NOMO-1 treated with dmso at 0.1 percent for 144 hours (cell line): ENCODE data around the gene ZNF491.
"Not testable (repeated sequence)": the region's sequence is repeated elsewhere in the genome, so short reads cannot be mapped to it uniquely, and the experiment has no call there.

Experiments
- DNase-seq: peaks from one replicate; lab custom pipeline; 2025; ENCODE audit not compliant: unreplicated experiment; lab: John Stamatoyannopoulos, UW

ZNF491 gene

DNA sequence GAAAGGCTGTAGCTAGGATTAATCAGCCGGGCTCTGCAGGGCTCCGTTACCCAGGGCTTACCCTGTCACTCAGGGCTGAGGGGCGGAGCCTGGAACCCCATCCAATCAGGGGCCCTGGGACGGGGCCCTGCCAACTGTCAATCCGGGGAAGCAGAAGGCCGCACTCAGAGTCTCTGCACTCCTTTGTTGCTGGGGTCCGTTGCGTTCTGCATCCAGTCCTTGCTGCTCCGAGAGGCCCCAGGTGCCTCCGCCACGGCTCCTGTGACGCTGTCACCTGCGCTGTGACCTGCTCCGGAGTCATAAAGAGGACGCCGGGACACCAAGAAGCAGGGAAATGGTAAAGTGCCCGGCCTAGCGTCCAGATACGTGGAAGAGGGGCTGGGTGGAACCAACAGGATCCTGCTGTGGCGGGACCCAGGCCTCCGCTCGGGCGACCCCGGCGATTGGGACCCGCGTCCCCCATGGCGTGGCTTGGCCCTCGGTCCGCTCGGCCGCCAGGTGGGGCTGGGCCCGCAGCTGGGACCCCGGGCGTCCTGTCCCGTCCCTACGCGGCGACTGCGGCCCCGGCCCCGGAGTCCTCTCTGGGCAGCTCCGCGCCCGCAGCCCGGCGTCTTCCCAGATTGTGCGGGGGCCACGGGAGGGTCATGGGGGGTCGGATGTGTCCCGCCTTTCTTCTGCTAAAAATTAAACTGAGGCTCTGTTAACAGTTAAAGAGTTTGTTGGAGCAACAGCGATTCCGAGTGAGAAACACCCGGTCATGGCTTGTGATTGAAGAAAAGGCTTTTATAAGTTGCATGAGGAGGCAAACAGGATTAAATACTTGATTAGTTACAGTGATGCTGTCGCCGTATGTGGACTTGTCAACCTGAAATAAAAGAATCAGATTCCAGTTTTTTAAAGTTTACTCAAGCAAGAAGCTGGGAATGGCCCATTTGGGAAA lies at the start of gene ZNF491:
Gene ZNF491 (plus strand): TSS at position 133 of the 940 bp plus-strand sequence. CDS start 7,431 bp downstream, outside the sequence.
- DNase-seq, result peak; percentile 39

DNA sequence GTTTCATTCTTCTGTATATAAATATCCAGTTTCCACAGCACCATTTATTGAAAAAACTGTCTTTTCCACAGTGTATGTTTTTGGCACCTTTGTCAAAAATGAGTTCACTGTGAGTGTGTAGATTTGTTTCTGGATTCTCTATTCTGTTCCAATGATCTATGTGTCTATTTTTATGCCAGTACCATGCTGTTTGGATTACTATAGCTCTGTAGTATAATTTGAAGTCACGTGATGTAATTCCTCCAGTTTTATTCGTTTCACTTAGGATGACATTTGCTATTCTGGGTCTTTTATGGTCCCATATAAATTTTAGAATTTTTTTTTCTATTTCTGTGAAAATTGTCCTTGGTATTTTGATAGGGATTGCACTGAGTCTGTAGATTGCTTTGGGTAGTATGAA lies 48.6 kb upstream of the ZNF491 start:
- DNase-seq, result no peak

DNA sequence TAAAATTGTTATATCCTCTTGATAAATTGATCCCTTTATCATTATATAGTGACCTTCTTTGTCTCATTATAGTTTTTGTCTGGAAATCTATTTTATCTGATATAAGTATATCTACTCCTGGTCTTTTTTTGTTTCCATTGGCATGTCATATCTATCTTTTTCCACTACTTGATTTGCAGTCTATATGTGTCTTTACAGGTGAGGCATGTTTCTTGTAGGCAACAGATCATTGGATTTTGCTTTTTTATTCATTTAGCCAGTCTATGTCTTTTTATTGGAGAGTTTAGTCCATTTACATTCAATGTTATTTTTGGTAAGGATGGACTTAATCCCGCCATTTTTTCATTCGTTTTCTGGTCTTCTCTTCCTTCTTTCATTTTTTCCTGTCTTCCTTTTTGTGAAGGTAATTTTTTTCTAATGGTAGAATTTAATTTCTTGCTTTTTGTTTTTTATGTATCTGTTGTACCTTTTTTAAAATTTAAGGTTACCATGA lies 46.0 kb upstream of the ZNF491 start:
- DNase-seq, result no peak

DNA sequence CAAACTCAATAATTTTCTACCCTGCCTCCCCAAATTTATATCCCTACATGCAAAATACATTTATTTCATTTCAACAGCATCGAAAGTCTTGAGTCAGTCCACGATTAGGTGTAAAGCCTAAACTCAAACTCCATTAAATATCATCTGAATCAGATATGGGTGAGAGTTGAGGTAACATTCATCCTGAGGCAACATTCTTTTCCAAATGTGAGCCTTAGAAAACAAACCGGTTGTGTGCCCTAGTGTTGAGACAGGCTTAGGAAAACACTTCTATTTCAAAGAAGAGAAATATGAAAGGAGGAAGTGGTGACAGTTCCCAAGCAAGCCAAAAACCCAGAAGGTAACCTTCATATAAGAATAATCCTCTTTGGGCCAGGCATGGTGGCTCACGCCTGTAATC lies 43.7 kb upstream of the ZNF491 start:
- DNase-seq, result no peak

DNA sequence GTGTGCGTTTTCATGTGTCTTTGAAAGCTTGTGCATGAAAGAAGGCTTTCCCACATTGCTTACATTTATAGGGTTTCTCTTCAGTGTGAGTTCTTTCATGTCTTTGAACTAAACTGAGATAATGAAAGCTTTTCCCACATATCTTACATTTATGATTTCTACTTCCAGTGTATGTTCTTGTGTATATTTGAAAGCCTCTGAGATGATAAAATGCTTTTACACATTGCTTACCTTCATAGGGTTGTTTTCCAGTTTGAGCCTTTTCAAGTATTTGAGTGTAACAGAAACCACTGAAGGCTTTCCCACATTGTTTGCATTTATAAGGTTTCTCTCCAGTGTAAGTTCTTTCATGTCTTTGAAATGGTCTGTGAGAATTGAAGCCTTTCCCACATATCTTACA lies 41.4 kb upstream of the ZNF491 start:
- DNase-seq, result no peak

DNA sequence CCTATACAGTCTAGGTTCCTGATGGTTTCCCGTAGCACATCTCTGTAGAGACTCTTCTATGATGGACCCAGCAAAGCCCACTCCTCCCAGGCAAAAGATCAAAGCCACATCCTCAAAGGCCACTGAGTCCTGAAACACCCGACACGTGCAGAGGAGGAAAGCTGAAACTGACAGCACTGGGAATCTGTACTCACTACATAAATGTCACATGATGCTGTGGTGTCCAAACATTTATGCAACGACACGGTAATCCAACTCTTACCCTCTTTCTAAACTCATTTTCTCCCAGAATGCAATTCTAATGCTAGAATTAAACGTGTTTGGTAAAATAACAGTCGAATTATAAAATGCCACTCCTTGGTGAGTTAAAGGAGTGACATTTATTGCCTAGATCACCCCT lies 38.5 kb upstream of the ZNF491 start:
- no peak for DNase-seq

DNA sequence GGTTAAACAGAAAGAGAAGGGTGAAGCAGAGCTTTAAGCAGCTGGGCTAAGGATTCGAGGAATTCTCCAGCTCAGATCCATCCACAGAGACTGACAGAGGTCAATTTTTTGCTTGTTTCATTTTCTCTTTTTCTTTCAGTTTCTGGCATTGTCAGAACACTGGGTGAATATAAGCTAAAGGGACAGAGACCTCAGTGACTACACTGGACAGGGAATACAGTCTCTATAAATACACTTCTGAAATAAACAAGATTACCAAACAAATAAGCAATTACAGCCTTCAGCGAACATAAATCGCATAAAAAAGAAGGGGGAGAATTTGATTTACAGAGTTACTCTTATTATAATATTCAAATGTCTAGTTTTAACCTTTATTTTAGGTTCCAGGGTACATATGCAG lies 35.2 kb upstream of the ZNF491 start:
- no peak for DNase-seq

DNA sequence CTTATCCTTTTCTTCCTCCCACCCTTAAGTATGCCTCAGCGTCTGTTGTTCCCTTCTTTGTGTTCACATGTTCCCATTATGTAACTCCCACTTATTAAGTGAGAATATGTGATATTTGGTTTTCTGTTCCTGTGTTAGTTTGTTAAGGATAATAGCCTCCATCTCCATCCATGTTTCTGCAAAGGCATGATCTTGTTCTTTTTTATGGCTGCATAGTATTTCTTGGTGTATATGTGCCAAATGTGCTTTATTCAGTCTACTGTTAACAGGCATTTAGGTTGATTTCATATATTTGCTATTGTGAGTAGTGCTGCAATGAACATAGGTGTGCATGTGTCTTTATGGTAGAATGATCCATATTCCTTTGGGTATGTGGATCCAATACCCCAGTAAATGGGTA lies 34.7 kb upstream of the ZNF491 start:
- DNase-seq, result no peak

DNA sequence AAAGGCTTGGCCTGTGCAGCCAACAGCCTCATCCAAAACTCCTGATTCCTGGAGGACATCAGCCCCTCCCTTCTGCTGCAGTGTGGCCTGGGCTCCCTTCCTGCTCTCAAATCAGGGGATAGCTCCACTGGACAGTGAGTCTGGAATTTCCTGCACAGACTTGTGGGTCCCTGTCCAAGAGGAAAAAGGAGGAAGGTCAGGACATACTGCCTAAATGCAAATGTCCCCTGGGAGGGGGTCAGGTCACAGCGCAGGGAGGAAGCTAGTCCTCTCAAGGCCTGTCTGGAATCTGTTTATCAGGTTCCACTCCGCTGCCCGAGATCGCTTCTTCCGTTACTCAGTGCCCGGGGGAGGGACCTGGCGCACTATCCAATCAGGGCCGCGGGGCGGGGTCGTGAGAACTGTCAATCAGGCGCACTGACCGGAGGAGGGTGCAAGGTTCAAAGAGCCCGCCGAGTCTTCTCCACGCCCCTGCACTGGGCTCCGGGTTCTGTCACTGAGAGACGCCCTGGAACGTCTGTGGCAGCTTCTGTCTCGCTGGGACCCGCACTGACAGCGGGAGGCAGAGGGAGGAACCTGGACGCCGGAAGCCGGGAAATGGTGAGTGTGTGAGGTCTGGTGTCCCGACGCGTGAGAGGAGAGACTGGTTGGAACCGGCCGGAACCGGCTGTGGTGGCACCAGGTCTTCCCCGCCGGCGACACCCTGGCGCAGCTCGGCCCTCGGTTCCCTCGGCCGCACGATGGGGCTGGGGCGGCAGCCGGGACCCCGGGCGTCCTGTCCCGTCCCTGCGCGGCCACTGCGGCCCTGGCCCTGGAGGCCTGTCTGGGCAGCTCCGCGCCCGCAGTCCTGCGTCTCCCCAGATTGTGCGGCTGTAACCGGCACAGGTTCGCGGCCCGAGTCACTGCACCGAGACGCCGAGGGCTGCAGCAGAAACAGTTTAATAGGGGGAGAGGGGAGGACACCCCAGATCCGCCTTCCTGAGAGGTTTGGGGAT lies 31.4 kb upstream of the ZNF491 start, which contains the start of gene ZNF441:
Gene ZNF441 (plus strand): TSS at position 404 of the 995 bp plus-strand sequence. CDS start 194 bp downstream, at position 598.
- peak; percentile 87 for DNase-seq

DNA sequence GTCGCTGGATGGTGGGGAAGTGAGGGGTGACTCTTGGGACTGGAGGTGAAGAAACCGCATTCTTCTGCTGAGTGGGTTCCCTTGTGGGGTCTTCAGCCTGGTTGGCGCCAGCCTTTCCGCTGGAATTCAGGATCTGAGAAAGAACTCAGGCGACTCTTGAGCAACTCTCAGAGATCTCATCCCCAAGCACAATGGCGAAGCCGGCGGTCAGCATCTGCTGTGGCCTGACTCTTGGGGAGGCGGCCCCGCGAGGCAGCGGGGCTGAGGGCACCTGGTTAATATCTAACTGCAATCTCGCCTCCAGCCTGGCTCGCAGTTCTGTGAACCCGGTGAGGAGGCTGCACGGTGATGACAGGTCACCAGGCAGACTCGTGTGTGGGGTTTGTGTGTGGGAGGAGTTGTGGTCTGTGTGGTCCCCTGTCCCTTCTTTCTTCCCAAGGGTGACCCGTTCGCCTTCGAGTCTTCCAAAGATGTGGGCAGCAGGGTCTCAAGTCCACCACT lies 30.6 kb upstream of the ZNF491 start:
- DNase-seq, result no peak

DNA sequence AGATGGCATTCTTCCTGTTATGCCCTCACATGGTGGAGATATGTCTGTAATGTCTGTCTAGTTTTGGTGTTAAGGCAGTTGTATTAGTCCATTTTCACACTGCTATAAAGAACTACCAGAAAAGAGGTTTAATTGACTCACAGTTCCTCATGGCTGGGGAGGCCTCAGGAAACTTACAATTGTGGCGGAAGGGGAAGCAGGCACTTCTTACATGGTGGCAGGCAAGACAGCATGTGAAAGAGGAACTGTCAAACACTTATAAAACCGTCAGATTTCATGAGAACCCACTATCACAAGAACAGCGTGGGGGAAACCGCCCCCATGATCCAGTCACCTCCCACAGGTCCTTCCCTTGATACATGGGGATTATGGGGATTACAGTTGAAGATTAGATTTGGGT lies 28.3 kb upstream of the ZNF491 start:
- DNase-seq, result no peak

DNA sequence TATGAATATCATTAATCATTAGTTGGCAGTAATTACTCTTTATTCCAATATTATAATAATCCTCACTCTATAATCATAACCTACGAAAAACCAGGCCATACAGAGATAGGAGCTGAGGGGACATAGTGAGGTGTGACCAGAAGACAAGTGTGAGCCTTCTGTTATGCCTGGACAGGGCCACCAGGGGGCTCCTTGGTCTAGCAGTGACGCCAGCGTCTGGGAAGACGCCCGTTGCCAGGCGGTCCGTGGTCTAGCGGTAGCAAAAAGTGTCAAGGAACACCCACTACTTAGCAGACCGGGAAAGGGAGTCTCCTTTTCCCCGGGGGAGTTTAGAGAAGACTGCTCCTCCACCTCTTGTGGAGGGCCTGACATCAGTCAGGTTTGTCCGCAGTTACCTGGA lies 26.8 kb upstream of the ZNF491 start:
- not testable (repeated sequence) for DNase-seq

DNA sequence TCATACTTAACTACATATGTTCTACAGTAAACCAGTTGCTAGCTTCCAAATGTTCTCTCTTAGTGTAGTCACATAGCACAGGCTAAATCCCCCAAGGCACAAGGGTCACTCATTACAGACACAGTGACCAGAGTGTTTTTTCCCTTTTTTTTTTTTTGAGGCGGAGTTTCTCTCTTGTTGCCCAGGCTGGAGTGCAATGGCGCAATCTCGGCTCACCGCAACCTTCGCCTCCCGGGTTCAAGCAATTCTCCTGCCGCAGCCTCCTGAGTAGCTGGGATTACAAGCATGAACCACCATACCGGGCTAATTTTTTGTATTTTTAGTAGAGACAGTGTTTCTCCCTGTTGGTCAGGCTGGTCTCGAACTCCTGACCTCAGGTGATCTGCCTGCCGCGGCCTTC lies 21.7 kb upstream of the ZNF491 start:
- DNase-seq, result not testable (repeated sequence)

DNA sequence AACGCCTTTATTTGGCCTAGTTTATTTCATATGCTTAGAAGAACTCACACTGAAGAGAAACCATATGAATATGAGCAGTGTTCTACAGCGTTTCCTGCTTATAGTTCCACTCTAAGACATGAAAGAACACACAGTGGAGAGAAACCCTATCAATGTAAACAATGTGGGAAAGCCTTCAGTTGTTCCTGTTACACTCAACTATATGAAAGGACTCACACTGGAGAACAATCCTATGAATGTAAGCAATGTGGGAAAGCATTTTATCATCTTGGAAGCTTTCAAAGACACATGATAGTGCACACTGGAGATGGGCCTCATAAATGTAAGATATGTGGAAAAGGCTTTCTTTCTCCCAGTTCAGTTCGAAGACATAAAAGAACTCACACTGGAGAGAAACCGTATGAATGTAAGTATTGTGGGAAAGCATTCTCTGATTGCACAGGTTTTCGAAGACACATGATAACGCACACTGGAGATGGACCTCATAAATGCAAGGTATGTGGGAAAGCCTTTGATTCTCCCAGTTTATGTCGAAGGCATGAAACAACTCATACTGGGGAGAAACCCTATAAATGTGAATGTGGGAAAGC lies 17.8 kb upstream of the ZNF491 start:
- no peak for DNase-seq

DNA sequence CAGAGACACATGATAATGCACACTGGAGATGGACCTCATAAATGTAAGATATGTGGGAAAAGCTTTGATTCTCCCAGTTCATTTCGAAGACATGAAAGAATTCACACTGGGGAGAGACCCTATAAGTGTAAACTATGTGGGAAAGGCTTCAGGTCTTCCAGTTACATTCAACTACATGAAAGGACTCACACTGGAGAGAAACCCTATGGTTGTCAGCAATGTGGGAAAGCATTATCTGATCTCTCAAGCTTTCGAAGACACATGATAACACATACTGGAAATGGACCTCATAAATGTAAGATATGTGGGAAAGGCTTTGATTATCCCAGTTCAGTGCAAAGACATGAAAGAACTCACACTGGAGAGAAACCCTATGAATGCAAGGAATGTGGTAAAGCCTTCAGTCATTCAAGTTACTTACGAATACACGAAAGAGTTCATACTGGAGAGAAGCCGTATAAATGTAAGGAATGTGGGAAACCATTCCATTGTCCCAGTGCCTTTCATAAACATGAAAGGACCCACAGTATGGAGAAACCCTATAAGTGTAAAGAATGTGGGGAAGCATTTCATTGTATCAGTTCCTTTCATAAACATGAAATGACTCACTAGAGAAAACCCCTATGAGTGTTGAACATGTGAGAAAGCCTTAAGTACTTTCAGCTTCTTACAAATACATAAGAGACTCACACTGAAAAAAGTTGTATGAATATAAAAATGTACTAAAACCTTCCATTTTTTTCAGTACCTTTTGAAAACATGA lies 16.8 kb upstream of the ZNF491 start:
- no peak for DNase-seq

DNA sequence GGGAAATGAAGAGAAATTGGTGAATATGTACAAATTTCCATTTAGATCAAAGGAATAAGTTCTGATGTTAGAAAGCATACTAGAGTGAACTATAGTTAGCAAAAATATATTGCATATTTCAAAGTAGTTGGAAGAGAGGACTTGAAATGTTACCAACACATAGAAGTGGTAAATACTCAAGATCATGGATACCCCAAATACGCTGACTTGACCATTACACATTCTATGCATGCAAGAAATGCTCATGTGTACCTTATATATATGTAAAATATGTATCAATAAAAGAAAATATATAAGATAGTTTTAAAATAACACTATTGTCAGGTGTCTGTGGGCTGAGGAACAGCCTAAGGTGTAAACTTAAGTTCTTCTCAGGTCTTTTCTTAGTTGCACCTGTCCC lies 14.6 kb upstream of the ZNF491 start:
- no peak for DNase-seq

DNA sequence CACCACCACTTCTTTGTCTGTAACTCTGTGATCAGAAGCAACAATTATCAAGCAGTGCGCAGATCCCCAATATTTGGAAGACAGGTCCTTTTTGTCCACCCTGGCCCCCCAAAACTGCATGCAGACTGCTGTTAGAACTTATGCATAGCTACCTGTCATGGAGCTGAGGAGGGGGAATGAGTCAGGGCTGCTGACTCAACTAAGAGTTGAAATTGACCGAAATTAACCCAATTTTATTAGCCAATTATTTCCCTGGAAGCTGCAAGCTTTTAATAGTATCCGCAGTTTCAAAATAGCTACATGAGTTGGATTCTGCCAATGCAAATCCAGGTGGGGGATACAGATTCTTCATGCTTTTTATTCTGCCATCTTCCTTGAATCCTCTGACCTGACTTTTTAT lies 14.0 kb upstream of the ZNF491 start:
- DNase-seq, result no peak

DNA sequence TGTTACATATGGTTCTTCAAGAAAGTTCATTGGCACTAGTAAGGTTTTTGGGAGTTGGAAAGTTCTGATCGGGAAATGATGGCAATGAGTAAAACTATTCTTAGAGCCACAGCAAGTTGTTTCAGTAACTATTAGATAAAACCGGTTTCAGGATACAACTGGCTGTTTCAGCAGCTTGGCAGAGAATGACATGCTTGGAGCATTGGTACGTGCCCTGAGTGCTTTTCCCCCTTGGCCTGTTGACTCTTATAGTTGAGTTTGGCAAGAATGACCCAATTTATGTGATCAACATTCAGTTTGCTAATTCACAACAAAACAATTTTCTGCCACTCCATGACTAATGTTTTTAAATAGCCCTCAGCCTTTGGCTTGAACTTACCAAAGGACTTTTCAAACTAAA lies 10.8 kb upstream of the ZNF491 start:
- no peak for DNase-seq

DNA sequence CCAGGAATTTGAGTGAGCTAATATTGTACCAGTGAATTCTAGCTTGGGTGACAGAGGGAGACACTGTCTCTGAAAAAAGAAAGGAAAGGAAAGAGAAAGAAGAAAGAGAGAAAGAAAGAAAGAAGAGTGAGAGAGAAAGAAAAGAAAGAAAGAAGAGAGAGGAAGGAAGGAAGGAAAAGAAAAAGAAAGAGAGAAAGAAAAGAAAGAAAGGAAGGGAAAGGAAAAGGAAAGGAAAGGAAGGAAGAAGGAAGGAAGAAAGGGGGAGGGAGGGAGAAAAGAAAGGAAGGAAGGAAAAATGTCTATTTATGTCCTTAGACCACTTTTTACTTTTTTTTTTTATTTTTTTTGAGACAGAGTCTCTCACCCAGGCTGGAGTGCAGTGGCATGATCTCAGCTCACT lies 5.4 kb upstream of the ZNF491 start:
- DNase-seq, result no peak

DNA sequence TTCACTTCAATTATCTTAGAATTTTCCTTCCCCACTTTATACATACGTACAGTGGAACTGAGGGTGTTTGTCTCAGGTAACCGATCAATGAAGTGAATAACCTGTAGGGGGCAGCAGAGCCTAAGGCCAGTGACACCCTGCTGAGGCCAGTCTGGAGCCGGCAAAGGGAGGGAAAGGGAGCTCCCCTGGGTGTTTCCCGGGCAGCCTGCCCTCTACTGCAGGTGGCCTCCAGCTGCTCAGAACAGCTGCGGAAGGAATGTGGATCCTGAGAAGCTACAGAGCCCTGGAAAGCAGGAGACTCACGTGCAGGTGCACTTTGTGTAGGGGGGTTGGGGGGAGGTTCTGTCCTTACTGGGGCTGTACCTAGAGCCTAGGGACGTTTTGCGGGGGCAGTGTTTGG lies 832 bp upstream of the ZNF491 start:
- DNase-seq, result peak; percentile 45
